GM12891 (cell line): ENCODE results near the gene ADSL.

ENCODE experiments used
- POLR2AphosphoS5 ChIP-seq: IDR thresholded peaks from 2 replicates; pipeline ENCODE4 v1.6.1; 2011; ENCODE audit warnings: low read depth, low read length, control low read depth
- TAF1 ChIP-seq: IDR thresholded peaks from 2 replicates; pipeline ENCODE4 v1.6.1; 2011; ENCODE audit warnings: low read depth, low read length, control low read depth

DNA sequence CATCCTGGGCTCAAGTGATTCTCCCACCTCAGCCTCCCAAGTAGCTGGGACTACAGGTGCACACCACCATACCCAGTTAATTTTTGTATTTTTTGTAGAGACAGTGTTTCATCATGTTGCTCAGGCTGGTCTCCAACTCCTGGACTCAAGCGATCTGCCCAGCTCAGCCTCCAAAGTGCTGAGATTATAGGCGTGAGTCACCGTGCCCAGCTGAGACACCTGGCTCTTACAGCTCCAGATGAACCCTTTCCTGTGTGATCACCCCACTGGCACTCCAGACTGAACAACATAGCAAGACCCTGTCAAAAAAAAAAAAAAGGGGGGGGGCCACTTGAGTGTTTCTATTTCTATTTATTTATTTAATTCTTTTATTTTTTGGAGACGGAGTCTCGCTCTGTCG is 1.0 kb upstream of the ADSL start:
- TF ChIP-seq POLR2AphosphoS5 (no peak), TAF1 (no peak)
